Measurements from ENCODE around the gene AOC1.

The AOC1 gene

DNA sequence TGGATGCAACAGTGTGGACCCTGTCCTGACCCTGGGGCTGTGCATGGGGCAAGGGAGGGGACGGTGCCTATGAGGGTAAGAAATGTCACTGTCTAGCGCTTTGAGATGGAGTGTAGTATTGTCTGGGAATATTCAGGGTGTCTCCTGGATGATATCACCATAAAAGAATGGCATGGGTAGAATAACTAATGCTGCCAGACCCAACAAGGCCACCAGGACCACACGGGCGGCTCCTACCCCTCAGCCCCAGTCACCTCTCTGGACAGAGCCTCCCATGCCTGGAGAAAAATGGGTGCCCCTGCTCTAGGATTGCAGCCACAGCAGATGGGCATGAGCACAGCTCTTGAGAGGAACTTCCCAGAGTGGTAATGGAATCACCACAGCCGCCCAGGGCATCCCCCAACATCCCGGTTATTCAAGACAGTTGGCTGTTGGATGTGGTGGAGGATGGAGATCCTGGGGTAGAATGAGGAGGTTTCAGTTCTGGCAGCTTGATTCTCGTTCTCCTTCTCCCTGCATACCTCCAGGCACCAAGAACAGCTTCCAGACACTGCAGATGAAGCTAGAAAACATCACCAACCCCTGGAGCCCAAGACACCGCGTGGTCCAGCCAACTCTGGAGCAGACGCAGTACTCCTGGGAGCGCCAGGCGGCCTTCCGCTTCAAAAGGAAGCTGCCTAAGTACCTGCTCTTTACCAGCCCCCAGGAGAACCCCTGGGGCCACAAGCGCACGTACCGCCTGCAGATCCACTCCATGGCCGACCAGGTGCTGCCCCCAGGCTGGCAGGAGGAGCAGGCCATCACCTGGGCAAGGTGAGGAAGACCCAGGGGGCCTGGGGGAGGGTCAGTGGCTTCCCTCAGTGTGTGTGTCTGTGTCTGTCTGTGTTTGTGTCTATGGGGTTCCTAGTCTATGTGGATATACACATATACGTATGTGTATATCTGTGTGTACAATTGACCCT lies 6.2 kb downstream of the AOC1 start:
- no peak for DNase-seq (ENCODE audit: low read depth in 2 of 2)

- DNase-seq (ENCODE audit: low read depth in 2 of 2), result no peak
Measured at GRCh38 chr7:150860291-150860977, 8.1 kb downstream of the AOC1 start.

- DNase-seq (ENCODE audit: low read depth in 2 of 2), result no peak
Measured at GRCh38 chr7:150860978-150861295, 8.6 kb downstream of the AOC1 start.

DNA sequence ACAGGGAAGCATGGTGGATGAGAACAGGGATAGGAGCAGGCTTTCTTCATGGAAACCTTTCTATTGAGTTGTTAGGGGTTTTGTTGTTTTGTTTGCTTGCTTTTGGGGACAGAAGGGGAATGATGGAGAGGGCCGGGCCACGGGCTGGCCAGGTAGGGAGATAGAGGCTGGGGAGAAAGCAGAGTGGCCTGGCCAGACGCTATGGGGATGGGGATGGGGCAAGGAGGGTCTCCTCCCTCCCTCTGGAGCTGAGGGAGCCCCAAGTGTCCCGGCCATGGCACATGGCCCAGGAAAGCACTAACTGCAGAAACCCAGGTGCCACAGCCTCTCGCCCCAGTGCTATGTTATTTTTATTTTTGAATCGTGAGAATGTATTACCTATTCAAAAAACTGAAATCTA lies 10.0 kb downstream of the AOC1 start:
- no peak for DNase-seq (ENCODE audit: low read depth in 2 of 2)

DNA sequence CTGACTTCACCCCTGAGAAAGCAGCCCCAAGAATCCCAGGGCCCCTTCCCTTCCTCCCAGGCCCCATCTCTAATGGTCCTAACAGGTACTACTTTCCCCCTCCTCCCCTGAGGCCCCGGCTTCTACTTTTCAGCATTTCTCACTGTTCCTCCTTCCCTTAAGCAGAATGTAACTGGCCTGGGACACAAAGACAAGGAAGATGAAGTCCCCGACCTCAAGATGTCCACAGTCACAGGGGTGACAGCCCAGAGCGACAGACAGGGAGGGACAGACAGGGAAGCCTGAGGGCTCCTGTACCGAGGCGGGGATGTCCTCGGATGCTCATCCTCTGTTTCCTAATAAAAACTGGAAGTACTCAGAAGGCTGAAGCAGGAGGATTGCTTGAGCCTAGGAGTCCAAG lies 11.6 kb downstream of the AOC1 start:
- DNase-seq (ENCODE audit: low read depth in 2 of 2), result no peak

DNA sequence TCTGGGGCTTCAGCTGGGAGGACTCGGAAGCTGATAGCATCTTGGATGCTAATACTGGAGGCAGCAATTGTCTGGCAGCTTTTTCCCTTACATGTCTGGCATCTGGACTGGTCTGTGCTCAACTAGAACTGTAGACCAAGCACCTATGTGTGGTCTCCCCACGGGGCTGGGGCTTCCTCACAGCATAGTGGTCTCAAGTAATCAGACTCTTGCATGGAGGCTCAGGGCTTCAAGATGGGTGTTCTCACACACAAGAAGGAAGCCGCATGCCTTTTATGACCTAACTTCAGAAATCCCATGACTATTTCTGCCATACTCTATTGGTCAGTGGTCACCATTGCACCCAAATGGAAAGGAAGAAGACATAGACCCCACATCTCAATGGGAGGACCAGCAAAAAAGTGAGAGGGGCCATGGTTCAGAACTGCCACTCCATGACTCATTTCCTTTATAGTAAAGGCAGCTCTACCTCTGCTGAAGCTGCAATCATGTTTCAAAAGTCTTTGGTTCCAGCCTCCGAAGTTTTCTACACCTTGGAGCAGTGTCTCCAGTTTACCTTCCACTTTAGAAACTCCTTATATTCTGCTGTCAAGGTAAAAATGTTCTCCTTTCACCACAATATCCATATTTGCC lies 14.7 kb downstream of the AOC1 start:
- no peak for DNase-seq (ENCODE audit: low read depth in 2 of 2)

GRCh38 chr7:150867605-150868004 lies 15.3 kb downstream of the AOC1 start:
- DNase-seq (ENCODE audit: low read depth in 2 of 2), result no peak

GRCh38 chr7:150869467-150869866 lies 17.1 kb downstream of the AOC1 start:
- DNase-seq (ENCODE audit: low read depth in 2 of 2), result no peak

DNA sequence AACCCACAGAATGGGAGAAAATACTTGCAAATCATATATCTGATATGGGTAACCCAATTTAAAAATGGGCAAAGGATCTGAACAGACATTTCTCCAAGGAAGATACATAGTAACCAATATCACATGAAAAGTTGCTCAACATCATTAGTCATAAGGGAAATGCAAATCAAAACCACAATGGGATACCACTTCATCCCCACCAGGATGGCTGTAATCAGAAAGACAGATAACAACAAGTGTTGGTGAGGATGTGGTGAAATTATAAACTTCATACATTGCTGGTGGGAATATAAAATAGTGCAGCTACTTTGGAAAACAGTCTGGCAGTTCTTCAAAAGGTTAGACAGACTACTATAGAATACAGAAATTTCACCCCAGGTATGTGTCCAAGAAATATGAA lies 19.3 kb downstream of the AOC1 start:
- no peak for DNase-seq (ENCODE audit: low read depth in 2 of 2)

- DNase-seq (ENCODE audit: low read depth in 2 of 2), result no peak
Measured at GRCh38 chr7:150874401-150875198, 22.3 kb downstream of the AOC1 start.

- no peak for DNase-seq (ENCODE audit: low read depth in 2 of 2)
Measured at GRCh38 chr7:150875791-150876190, 23.5 kb downstream of the AOC1 start.

DNA sequence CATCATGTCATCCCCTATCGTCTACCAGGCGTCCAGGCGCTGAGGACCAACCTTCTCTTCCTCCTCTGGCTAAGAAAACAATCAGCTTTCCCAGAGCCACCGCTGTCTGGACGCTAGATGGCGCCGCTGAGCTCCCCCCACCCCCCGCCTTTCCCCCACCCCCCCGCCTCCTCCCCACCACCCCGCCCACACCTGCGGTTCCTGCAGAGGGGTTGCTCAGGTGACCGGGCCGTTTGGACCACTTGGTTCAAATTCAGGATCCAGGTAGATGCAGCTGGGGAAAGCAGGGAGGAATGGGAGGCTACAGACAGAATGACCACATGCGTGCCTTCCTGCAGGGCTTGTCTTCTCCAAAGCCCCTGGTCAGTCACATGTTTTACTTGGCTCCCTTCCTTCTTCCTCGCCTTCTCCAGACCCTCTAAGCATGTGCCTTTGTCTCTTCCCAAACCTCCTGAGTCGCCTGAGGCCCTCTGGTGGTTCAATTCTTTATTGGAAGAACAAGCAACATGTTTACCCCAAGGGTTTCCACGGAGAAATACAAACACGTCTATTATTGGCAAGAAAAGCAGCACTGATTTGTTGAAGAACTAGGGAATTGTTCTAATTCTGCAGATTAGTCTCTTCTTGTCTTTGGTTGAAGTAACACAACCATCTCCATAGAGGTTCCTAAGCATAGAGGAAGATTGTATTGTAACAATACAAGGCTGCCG lies 24.7 kb downstream of the AOC1 start:
- peak; percentile 13 to 18 for DNase-seq (ENCODE audit: low read depth in 2 of 2)

DNA sequence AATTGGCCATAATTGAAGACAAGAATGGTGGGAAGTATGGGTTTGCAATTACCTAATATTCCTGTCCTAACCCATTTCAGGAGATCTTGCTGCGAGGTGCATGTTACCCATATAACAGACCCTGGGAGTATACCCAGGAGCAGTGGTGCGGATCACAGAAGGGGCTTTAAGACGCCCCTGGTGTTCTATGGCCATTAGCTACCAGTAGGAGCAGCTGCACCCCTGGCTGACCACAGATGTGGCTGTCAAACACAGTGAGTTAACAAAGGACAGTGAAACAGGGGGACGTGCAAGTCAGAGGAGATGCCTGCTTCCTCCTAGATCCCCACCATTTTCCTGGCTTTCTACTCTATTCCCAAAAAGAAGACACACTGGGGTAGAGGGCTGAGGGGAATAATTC lies 25.2 kb downstream of the AOC1 start:
- DNase-seq (ENCODE audit: low read depth in 2 of 2), result no peak

- no peak for DNase-seq (ENCODE audit: low read depth in 2 of 2)
Measured at GRCh38 chr7:150879345-150879744, 27.0 kb downstream of the AOC1 start.

- DNase-seq (ENCODE audit: low read depth in 2 of 2), result no peak
Measured at GRCh38 chr7:150881189-150881588, 28.9 kb downstream of the AOC1 start.

DNA sequence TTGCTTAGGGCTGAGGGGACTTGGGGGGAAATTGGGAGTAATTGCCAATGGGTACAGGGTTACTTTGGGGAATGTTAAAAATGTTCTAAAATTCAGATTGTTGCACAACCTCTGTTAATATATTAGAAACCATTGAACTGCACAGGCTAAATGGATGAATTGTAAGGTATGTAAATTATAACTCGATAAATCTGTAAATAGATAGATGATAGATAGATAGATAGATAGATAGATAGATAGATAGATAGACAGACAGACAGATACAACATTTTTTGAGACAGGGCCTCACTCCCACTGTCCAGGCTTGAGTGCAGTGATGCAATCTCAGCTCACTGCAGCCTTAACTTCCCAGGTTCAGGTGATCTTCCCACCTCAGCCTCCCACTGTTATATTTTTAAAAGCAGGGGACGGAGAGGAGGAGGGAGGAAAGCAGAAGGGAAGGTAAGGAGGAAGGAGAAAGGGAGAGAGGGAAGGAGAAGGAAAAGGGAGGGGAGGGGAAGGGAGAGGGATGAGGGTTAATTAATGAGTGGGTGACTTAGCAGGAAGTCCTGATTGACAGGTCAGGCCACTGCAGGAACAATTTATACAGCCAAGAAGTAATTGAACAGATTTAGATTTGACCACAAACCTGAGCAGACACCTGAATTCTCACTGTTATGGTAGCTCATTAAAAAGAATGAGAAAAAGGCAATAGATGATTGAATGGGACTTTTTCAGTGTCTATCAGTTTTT lies 38.7 kb downstream of the AOC1 start:
- DNase-seq (ENCODE audit: low read depth in 2 of 2), result no peak

GRCh38 chr7:150891740-150892139 lies 39.4 kb downstream of the AOC1 start:
- no peak for DNase-seq (ENCODE audit: low read depth in 2 of 2)

DNA sequence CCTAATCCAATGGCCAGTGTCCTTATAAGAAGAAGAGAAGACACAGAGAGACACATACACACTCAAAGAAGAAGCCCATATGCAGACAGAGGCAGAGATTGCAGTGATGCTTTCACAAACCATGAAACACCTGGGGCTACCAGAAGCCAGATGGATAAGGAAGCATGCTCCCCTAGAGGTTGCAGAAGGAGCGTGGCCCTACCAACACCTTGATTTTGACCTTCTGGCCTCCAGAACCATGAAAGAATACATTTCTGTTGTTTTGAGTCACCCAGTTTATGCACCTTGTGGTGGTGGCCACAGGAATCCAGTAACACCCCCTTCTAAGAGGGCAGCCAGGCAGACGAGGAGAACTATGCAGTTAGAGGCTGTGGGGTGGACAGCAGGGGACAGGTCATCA lies 43.5 kb downstream of the AOC1 start:
- no peak for DNase-seq (ENCODE audit: low read depth in 2 of 2)

DNA sequence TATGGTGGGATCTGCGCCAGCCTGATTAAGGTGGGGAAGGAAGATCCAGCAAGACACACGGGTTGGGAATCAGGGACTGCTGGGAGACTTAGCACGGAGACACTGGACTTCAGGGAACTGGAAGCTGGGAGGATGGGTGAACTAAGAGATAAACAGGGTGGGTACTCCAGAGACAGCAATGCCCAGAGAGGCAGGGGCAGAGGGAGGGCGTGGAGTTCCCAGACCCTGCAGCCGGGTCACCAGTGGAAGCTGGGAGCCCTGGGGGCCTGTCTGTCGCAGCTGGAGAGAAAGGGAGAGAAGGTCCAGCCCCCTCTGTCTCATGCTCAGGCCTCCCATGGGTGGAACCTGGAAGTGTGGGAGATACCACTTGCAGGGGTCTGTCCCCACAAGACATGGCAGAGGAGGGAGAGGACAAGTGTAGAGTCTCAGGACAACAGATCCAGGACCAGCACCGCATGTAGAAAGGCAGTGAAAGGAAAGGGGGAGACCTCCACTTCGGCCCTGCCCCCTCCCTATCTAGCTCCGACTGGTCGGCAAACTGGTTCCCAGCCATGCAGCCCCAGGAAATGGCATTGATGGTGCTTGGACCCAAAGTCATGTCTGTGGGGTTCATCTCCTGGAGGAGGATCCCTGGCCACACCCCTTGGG lies 44.4 kb downstream of the AOC1 start:
- no peak for DNase-seq (ENCODE audit: low read depth in 2 of 2)

All from stimulated activated CD8-positive, alpha-beta memory T cell treated with anti-CD3 and anti-CD28 coated beads, Interleukin-7, amount 100 ng/mL, for 1 hour (primary cell).